ELR (cell line): ENCODE measurements around the gene CDC7.
A peak's percentile ranks its signal among the peaks of the same experiment; 100 is the strongest.
"Not testable (repeated sequence)": the region's sequence is repeated elsewhere in the genome, so short reads cannot be mapped to it uniquely, and the experiment has no call there.

ENCODE experiments used
- DNase-seq: peaks from one replicate; pipeline ENCODE4 v3.0.0-alpha.2; 2015; ENCODE audit warnings: low read depth

Gene CDC7

GRCh38 chr1:91500756-91501522, at the start of gene CDC7:
Gene CDC7 (plus strand): TSS chr1:91500851. CDS start chr1:91501717, 866 bp downstream.
- DNase-seq, result peak; percentile 94

- no peak for DNase-seq
Measured at GRCh38 chr1:91454136-91454535, 46.5 kb upstream of the CDC7 start.

GRCh38 chr1:91455334-91455733, 45.3 kb upstream of the CDC7 start:
- DNase-seq, result no peak

GRCh38 chr1:91455896-91456295, 44.8 kb upstream of the CDC7 start:
- DNase-seq, result no peak

- not testable (repeated sequence) for DNase-seq
Measured at GRCh38 chr1:91465350-91465749, 35.3 kb upstream of the CDC7 start.

- DNase-seq, result no peak
Measured at GRCh38 chr1:91476533-91477217, 24.0 kb upstream of the CDC7 start.

- DNase-seq, result no peak
Measured at GRCh38 chr1:91487469-91487868, 13.2 kb upstream of the CDC7 start.

GRCh38 chr1:91490501-91490900, 10.2 kb upstream of the CDC7 start:
- no peak for DNase-seq

- DNase-seq, result no peak
Measured at GRCh38 chr1:91498035-91498434, 2.6 kb upstream of the CDC7 start.

GRCh38 chr1:91498498-91499245, 2.0 kb upstream of the CDC7 start:
- no peak for DNase-seq

GRCh38 chr1:91499346-91499745, 1.3 kb upstream of the CDC7 start:
- no peak for DNase-seq

GRCh38 chr1:91499904-91500755, 521 bp upstream of the CDC7 start:
- no peak for DNase-seq

- DNase-seq, result peak; percentile 74
Measured at GRCh38 chr1:91501523-91501851, 836 bp downstream of the CDC7 start.

GRCh38 chr1:91501971-91502671, 1.5 kb downstream of the CDC7 start:
- DNase-seq, result peak; percentile 15

GRCh38 chr1:91502672-91503184, 2.1 kb downstream of the CDC7 start:
- DNase-seq, result peak; percentile 43

GRCh38 chr1:91503332-91503900, 2.8 kb downstream of the CDC7 start:
- no peak for DNase-seq

GRCh38 chr1:91503975-91504530, 3.4 kb downstream of the CDC7 start:
- DNase-seq, result no peak

GRCh38 chr1:91505086-91505485, 4.4 kb downstream of the CDC7 start:
- no peak for DNase-seq

GRCh38 chr1:91506071-91506470, 5.4 kb downstream of the CDC7 start:
- DNase-seq, result no peak

- no peak for DNase-seq
Measured at GRCh38 chr1:91507328-91507727, 6.7 kb downstream of the CDC7 start.
